ENCODE data around the gene KCNJ14.
A peak's percentile ranks its signal among the peaks of the same experiment; 100 is the strongest.

The KCNJ14 gene

GRCh38 chr19:48461982-48462655 lies 6.7 kb downstream of the KCNJ14 start:
- TF ChIP-seq, protein P1, sequence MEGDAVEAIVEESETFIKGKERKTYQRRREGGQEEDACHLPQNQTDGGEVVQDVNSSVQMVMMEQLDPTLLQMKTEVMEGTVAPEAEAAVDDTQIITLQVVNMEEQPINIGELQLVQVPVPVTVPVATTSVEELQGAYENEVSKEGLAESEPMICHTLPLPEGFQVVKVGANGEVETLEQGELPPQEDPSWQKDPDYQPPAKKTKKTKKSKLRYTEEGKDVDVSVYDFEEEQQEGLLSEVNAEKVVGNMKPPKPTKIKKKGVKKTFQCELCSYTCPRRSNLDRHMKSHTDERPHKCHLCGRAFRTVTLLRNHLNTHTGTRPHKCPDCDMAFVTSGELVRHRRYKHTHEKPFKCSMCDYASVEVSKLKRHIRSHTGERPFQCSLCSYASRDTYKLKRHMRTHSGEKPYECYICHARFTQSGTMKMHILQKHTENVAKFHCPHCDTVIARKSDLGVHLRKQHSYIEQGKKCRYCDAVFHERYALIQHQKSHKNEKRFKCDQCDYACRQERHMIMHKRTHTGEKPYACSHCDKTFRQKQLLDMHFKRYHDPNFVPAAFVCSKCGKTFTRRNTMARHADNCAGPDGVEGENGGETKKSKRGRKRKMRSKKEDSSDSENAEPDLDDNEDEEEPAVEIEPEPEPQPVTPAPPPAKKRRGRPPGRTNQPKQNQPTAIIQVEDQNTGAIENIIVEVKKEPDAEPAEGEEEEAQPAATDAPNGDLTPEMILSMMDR (IDR thresholded peaks at IDR 0.05; ENCODE audit: low read depth, low read length), result no peak

GRCh38 chr19:48465215-48465614 lies 9.8 kb downstream of the KCNJ14 start:
- TF ChIP-seq, protein P1 (IDR thresholded peaks at IDR 0.05; ENCODE audit: low read depth, low read length), result no peak

More at GRCh38 chr19:48461982-48462655, 6.7 kb downstream of the KCNJ14 start:
- H3K4me3 ChIP-seq (ENCODE audit: low read depth, low read length), result no peak overlapping the region

GRCh38 chr19:48466561-48467325 lies 11.4 kb downstream of the KCNJ14 start:
- H3K4me3 ChIP-seq (ENCODE audit: low read depth, low read length), result no peak overlapping the region
- TF ChIP-seq, protein P1 (IDR thresholded peaks at IDR 0.05; ENCODE audit: low read depth, low read length), result no peak

More at GRCh38 chr19:48465215-48465614, 9.8 kb downstream of the KCNJ14 start:
- no peak overlapping the region for H3K4me3 ChIP-seq (ENCODE audit: low read depth, low read length)

GRCh38 chr19:48468772-48469288 lies 13.5 kb downstream of the KCNJ14 start:
- H3K4me3 ChIP-seq (ENCODE audit: low read depth, low read length), result peak overlapping the region; percentile 88
- TF ChIP-seq, protein P1 (IDR thresholded peaks at IDR 0.05; ENCODE audit: low read depth, low read length), result no peak

GRCh38 chr19:48469289-48469881 lies 14.0 kb downstream of the KCNJ14 start, which contains the start of gene CYTH2:
CYTH2 (plus strand) TSS chr19:48469369; CDS start chr19:48469508, 139 bp downstream.
- TF ChIP-seq, protein P1 (IDR thresholded peaks at IDR 0.05; ENCODE audit: low read depth, low read length), result no peak
- H3K4me3 ChIP-seq (ENCODE audit: low read depth, low read length), result peak within 1 kb of the TSS; percentile 88

GRCh38 chr19:48469934-48470680 lies 14.7 kb downstream of the KCNJ14 start:
- peak overlapping the region; percentile 88 for H3K4me3 ChIP-seq (ENCODE audit: low read depth, low read length)
- TF ChIP-seq, protein P1 (IDR thresholded peaks at IDR 0.05; ENCODE audit: low read depth, low read length), result no peak
